ENCODE data around the gene GNAI1.

Gene GNAI1

DNA sequence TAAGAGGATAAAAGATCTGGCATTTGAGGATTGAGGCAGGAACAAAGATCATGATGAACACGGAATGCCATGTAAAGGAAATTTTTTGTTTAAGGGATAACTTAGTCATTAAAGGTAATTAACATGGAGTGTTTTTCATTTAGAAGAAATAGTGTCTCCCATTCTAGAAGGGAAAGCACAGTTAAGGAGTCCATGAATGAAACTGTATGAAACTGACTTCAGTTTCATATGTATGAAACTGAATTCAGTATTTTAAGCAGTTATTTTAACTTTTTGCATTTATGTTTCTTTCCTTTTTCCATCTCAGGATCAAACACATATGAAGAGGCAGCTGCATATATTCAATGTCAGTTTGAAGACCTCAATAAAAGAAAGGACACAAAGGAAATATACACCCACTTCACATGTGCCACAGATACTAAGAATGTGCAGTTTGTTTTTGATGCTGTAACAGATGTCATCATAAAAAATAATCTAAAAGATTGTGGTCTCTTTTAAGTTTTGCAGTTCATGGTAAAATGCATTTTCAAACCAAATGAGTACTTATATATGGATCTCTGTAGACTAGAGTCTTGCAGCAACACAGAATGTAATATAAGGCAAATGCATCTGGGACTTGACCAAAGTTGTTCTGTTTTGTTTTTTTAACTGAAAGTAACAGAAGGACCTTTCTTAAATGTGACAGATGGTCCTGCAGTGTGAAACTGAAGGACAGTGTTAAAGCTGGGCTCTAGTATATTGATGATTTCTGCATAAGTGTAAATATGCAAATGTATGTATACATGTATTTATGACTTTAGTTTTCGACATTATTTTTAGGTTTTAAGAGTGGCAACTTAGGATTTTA lies 82.6 kb downstream of the GNAI1 start:
- Histone ChIP-seq H3K4me3 (ENCODE audit: low read depth, low read length) (no peak overlapping the region), H3K9me3 (ENCODE audit: severe bottlenecking) (no peaks in the 10 kb centered on the region), H3K27me3 (ENCODE audit: insufficient read depth, low read depth, severe bottlenecking) (no peaks in the 10 kb centered on the region), H3K36me3 (no peaks in the 10 kb centered on the region), H3K27ac (0 out of 2 replicates have a peak overlapping the region, but pooled peaks have one; percentile 18)
- TF ChIP-seq, protein P1, sequence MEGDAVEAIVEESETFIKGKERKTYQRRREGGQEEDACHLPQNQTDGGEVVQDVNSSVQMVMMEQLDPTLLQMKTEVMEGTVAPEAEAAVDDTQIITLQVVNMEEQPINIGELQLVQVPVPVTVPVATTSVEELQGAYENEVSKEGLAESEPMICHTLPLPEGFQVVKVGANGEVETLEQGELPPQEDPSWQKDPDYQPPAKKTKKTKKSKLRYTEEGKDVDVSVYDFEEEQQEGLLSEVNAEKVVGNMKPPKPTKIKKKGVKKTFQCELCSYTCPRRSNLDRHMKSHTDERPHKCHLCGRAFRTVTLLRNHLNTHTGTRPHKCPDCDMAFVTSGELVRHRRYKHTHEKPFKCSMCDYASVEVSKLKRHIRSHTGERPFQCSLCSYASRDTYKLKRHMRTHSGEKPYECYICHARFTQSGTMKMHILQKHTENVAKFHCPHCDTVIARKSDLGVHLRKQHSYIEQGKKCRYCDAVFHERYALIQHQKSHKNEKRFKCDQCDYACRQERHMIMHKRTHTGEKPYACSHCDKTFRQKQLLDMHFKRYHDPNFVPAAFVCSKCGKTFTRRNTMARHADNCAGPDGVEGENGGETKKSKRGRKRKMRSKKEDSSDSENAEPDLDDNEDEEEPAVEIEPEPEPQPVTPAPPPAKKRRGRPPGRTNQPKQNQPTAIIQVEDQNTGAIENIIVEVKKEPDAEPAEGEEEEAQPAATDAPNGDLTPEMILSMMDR (IDR thresholded peaks at IDR 0.05; ENCODE audit: low read depth, low read length), result no peak
- no peak for DNase-seq

DNA sequence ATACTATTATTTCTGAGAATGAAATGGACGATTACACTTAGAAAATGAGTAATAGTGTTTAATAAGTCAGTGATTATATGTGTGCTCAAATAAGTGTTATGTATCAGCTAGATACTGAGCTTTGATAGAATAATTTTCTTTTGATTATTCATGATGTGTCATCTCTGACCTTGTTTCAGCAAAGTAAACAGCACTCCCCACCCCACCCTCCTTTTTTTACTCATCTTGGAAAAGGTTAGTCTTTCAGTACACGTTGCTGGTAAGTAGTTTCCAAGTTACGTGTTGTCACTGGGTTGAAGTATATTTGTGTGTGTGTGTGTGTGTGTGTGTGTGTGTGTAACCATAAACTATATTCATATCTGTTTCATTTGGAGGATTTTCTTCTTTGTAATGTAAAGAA lies 84.1 kb downstream of the GNAI1 start:
- no peak for DNase-seq
- TF ChIP-seq, protein P1 (IDR thresholded peaks at IDR 0.05; ENCODE audit: low read depth, low read length), result no peak
- no peak overlapping the region for H3K4me3 ChIP-seq (ENCODE audit: low read depth, low read length)
- no peaks in the 10 kb centered on the region for H3K27me3 ChIP-seq (ENCODE audit: insufficient read depth, low read depth, severe bottlenecking)
- H3K36me3 ChIP-seq, result no peaks in the 10 kb centered on the region
- no peaks in the 10 kb centered on the region for H3K9me3 ChIP-seq (ENCODE audit: severe bottlenecking)
- no peak overlapping the region for H3K27ac ChIP-seq

DNA sequence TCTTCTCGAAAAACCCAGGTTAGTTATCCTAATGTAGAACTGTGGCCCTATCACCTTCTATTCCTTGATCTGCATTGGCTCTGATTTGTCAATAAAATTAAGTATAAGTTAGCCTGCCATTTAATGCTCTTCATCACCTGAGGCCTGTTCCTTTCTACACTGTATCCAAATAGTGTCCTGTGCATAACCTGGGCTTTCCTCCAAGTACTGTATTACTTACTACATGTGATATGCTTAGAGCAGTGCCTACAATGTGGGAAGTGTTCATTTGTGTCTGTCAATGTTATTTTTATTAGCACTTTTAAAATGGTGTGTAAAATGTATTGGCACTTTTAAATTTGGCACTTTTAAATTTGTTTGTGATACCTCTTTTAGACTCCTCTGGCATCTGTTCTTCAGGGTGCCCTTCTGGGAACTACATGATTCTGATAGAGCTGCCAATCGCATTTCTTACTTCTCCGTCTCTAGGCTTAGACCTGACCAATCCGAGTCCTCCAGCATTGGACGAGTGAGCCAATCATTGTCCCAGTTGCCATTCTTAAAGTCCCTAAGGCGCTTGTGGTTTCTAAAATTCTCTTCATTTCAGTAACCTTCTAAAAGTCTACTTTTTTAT lies 85.5 kb downstream of the GNAI1 start:
- TF ChIP-seq, protein P1 (IDR thresholded peaks at IDR 0.05; ENCODE audit: low read depth, low read length), result no peak
- H3K27me3 ChIP-seq (ENCODE audit: insufficient read depth, low read depth, severe bottlenecking), result no peaks in the 10 kb centered on the region
- no peak overlapping the region for H3K4me3 ChIP-seq (ENCODE audit: low read depth, low read length)
- no peaks in the 10 kb centered on the region for H3K9me3 ChIP-seq (ENCODE audit: severe bottlenecking)
- no peaks in the 10 kb centered on the region for H3K36me3 ChIP-seq
- no peak overlapping the region for H3K27ac ChIP-seq
- DNase-seq, result no peak

DNA sequence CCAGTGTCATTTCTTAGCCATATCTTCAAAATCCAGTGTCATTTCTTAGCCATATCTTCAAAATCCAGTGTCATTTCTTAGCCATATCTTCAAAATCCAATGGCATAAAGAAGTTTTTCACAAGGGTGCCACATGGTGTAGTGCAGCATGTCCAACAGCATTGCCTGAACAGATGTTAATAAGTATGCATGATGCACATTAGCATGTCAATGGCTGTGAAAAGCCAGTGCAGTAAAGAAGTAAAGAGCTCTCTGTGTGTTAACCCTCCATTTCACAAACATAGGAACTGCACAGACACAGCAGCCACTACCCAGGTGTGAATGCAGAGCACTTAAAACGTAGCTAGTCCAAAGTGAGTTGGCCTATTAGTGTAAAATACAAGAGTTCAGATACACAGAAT lies 89.8 kb downstream of the GNAI1 start:
- no peaks in the 10 kb centered on the region for H3K27me3 ChIP-seq (ENCODE audit: insufficient read depth, low read depth, severe bottlenecking)
- TF ChIP-seq, protein P1 (IDR thresholded peaks at IDR 0.05; ENCODE audit: low read depth, low read length), result no peak
- H3K4me3 ChIP-seq (ENCODE audit: low read depth, low read length), result no peak overlapping the region
- no peak overlapping the region for H3K27ac ChIP-seq
- DNase-seq, result no peak
- H3K9me3 ChIP-seq (ENCODE audit: severe bottlenecking), result no peaks in the 10 kb centered on the region
- no peaks in the 10 kb centered on the region for H3K36me3 ChIP-seq

DNA sequence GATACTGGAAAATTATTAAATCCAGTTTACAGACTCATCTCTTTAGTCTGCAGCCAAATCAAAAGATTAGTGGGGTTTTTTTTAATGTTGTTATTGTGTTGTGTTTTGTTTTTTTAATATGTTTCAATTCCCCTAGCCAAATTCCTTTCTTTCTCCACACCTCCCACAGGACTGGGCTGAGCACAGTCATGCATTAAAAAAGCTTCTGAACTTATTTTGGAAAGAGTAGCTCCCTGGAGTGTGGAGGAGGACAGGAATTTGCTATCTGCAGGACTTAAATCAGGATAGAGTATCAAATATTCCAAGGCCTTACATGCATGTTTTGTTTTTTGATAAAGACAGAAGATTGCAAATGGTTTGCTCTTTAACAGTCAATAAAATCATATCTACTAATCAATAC lies 90.7 kb downstream of the GNAI1 start:
- no peak overlapping the region for H3K4me3 ChIP-seq (ENCODE audit: low read depth, low read length)
- DNase-seq, result no peak
- H3K36me3 ChIP-seq, result no peaks in the 10 kb centered on the region
- H3K9me3 ChIP-seq (ENCODE audit: severe bottlenecking), result no peaks in the 10 kb centered on the region
- no peak overlapping the region for H3K27ac ChIP-seq
- TF ChIP-seq, protein P1 (IDR thresholded peaks at IDR 0.05; ENCODE audit: low read depth, low read length), result no peak
- H3K27me3 ChIP-seq (ENCODE audit: insufficient read depth, low read depth, severe bottlenecking), result no peaks in the 10 kb centered on the region

Data from WERI-Rb-1 (cell line).